ENCODE data around the gene CERK. TPM values are rescaled to one million over a fixed set of nuclear protein-coding genes. Genes with fewer than 3 reads are reported as not detected.

CERK gene
- total and polyA plus RNA-seq, 2 of the 8 experiments (the other 6 are each of a cell fraction or from before 2014, with no cell fraction given): 26.6 to 59.0 TPM

GRCh38 chr22:46708766-46709330, 29.2 kb downstream of the CERK start:
- ChIA-PET POLR2A (ENCODE audit: partially characterized antibody) (no interaction called here), CTCF (ENCODE audit: partially characterized antibody) (interaction anchor here (0.6 to 1.1 kb wide), 2 partner anchors 11 to 138 kb away, joined by 3 read pairs; no protein-coding TSS in a partner anchor)
- Histone ChIP-seq H2BK20ac (ENCODE audit: low read length) (no peak overlapping the region), H3K27me3 (replicated peaks in 1 of 4; ENCODE audit: control insufficient read depth in 3 of 4, extremely low read depth in 1 of 4, insufficient read depth in 3 of 4, low read length in 3 of 4) (no peaks in the 10 kb centered on the region), H3K56ac (replicated peaks; ENCODE audit: insufficient read length, low read depth, low read length) (no peak overlapping the region), H3K4me1 (replicated peaks in 1 of 4; ENCODE audit: control insufficient read depth in 3 of 4, insufficient read depth in 4 of 4, low read length in 3 of 4) (no peaks in the 10 kb centered on the region), H2BK5ac (ENCODE audit: low read depth, low read length) (no peak overlapping the region), H3K18ac (ENCODE audit: extremely low read depth, low read length) (no peak overlapping the region), H2AFZ (ENCODE audit: low read length) (no peak overlapping the region), H3K27ac (ENCODE audit: low read depth, low read length) (no peak overlapping the region), H3K79me1 (ENCODE audit: low read depth, low read length) (no peaks in the 10 kb centered on the region), H3K9ac (replicated peaks in 1 of 4; ENCODE audit: extremely low read depth in 1 of 4, low read depth in 3 of 4, low read length in 3 of 4) (no peak overlapping the region), H3K23me2 (ENCODE audit: low read depth, low read length) (no peaks in the 10 kb centered on the region), H4K8ac (ENCODE audit: extremely low read depth, insufficient read depth, low read length) (no peak overlapping the region), H3K79me2 (ENCODE audit: control insufficient read depth in 1 of 2, insufficient read depth in 2 of 2, low read length in 2 of 2) (no peaks in the 10 kb centered on the region; a peak in 1 of 4 replicates), H3K4me2 (ENCODE audit: insufficient read depth in 1 of 2, low read depth in 2 of 2, low read length in 2 of 2) (no peak overlapping the region), H2BK12ac (ENCODE audit: low read depth, low read length) (no peak overlapping the region), H2AK5ac (ENCODE audit: low read depth, low read length) (no peak overlapping the region), H2BK120ac (replicated peaks; ENCODE audit: low read depth, low read length) (no peak overlapping the region), H2BK15ac (ENCODE audit: low read length) (no peak overlapping the region), H3K36me3 (ENCODE audit: control insufficient read depth in 2 of 4, insufficient read depth in 4 of 4, low read length in 3 of 4) (peaks cover 0 to 31% (median 26%) of the 10 kb centered on the region in 4 experiments; a peak in 6 of 8 replicates), H4K91ac (replicated peaks; ENCODE audit: insufficient read length, low read length) (no peak overlapping the region), H4K5ac (ENCODE audit: insufficient read length, low read depth, low read length) (no peak overlapping the region), H4K20me1 (replicated peaks in 1 of 2; ENCODE audit: control insufficient read depth in 1 of 2, insufficient read depth in 2 of 2, low read length in 2 of 2) (peaks cover 12% of the 10 kb centered on the region in 2 experiments), H3K23ac (ENCODE audit: insufficient read length) (no peak overlapping the region), H3K14ac (ENCODE audit: insufficient read length) (no peak overlapping the region), H3K4ac (replicated peaks; ENCODE audit: insufficient read length, low read depth, low read length) (no peak overlapping the region), H3K4me3 (ENCODE audit: extremely low read depth in 1 of 4, insufficient read depth in 2 of 4, low read depth in 3 of 4, low read length in 4 of 4) (no peak overlapping the region), H3K9me3 (ENCODE audit: insufficient read depth in 2 of 2, low read depth in 1 of 2, low read length in 1 of 2) (no peaks in the 10 kb centered on the region)
- DNase-seq (ENCODE audit: low read depth in 1 of 2, low spot score in 2 of 2) (no peak), FAIRE-seq (no peak)
- 89% methylated on average over 17 of the region's 17 CpGs; no CpG with 5 or more reads in 1 of the 2 experiments for WGBS, 2 experiments (ENCODE audit: extremely low coverage in 1 of 2, insufficient coverage in 1 of 2, insufficient read length in 1 of 2, insufficient replicate concordance in 2 of 2, low coverage in 1 of 2, low lambda C conversion rate in 2 of 2, missing lambda C conversion rate in 1 of 2)
- TF ChIP-seq ASH2L (IDR thresholded peaks at IDR 0.05; ENCODE audit: low read length) (no peak), SP2 (IDR thresholded peaks at IDR 0.05; ENCODE audit: low read length) (no peak)

Data from H1 (cell line).